ENCODE measurements around the gene TUBA8. TPM values are rescaled to one million over a fixed set of nuclear protein-coding genes. Genes with fewer than 3 reads are reported as not detected.
"Not testable (repeated sequence)": the region's sequence is repeated elsewhere in the genome, so short reads cannot be mapped to it uniquely, and the experiment has no call there.

Gene TUBA8
- 1 to 10 TPM; 2.8 to 4.1 (median 2.9) TPM for polyA plus RNA-seq (ENCODE audit: insufficient read length in 3 of 3)
- long read RNA-seq, donor 1, partial matches to known transcripts = 0 of 1 reads
- long read RNA-seq, donor 1, other reads (novel, unspliced or antisense) = 0 of 1 reads
- long read RNA-seq, donor 2, partial matches to known transcripts = 0 of 1 reads
- long read RNA-seq, donor 2, other reads (novel, unspliced or antisense) = 0 of 1 reads
- long read RNA-seq, donor 3 = 0 reads
- long read RNA-seq, donor 4 = 0 reads
- long read RNA-seq, donor 5, partial matches to known transcripts = 0 of 1 reads
- long read RNA-seq, donor 5, other reads (novel, unspliced or antisense) = 0 of 1 reads
- long read RNA-seq, donor 6 = 0 reads
- long read RNA-seq, donor 7, partial matches to known transcripts = 0 of 2 reads
- long read RNA-seq, donor 7, other reads (novel, unspliced or antisense) = 0 of 2 reads
- long read RNA-seq, donor 8, partial matches to known transcripts = 0 of 1 reads
- long read RNA-seq, donor 8, other reads (novel, unspliced or antisense) = 0 of 1 reads
- long read RNA-seq, donor 9, partial matches to known transcripts = 0 of 1 reads
- long read RNA-seq, donor 9, other reads (novel, unspliced or antisense) = 0 of 1 reads
- long read RNA-seq, donor 10 = 0 reads
- long read RNA-seq, donor 11, partial matches to known transcripts = 0 of 1 reads
- long read RNA-seq, donor 11, other reads (novel, unspliced or antisense) = 0 of 1 reads
- long read RNA-seq, donor 12, partial matches to known transcripts = 0 of 2 reads
- long read RNA-seq, donor 12, other reads (novel, unspliced or antisense) = 0 of 2 reads
- long read RNA-seq, donor 13, partial matches to known transcripts = 0 of 1 reads
- long read RNA-seq, donor 13, other reads (novel, unspliced or antisense) = 0 of 1 reads
- long read RNA-seq, donor 14, partial matches to known transcripts = 0 of 1 reads
- long read RNA-seq, donor 14, other reads (novel, unspliced or antisense) = 0 of 1 reads
- long read RNA-seq, donor 15 = 0 reads
- long read RNA-seq, donor 16, partial matches to known transcripts = 0 of 3 reads
- long read RNA-seq, donor 16, other reads (novel, unspliced or antisense) = 0 of 3 reads

DNA sequence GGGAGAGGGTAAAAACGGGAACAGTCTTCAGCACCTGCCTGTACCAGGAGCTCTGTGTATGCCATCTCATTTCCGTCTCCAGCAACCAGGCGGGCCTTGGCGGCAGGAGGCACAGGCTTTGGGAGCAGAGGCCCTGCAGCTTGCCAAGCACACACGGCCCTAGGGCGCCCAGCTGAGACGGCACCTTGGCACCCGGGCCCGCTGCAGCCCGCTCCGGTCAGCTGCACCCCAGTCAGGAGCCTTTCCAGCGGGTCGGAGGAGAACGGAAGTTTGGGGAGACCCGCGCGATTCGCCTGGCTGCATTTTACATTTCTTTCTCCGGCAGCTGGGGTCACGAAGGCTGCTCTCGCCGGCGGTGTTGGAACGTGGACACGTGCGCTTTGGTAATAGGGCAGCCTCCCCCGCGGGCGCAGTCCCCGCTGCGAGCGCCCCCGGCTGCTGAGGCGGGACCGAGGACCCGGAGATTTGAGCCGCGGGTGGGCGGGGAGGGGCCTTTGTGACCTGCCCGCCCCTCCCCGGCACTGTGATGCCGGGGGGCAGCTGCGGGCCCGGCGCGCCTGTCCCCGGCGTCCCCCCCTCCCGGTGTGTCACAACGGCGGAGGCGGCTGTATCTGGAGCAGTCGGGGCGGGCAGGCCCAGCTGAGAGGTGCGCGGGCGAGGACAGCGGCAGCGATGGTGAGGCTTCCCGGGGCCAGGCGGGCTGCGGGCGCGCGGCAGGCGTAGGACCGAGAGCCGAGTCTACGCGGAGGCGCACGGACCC is at the start of gene TUBA8:
Gene TUBA8, plus strand, starts transcription at position 616 of the 760 bp plus-strand sequence. Its CDS starts 57 bp downstream, at position 673.
- DNase-seq (ENCODE audit: extremely low read depth in 1 of 11, low read depth in 9 of 11, low spot score in 4 of 11) = peak in 9 of 11 donors; percentile 29 to 58 (median 34)

DNA sequence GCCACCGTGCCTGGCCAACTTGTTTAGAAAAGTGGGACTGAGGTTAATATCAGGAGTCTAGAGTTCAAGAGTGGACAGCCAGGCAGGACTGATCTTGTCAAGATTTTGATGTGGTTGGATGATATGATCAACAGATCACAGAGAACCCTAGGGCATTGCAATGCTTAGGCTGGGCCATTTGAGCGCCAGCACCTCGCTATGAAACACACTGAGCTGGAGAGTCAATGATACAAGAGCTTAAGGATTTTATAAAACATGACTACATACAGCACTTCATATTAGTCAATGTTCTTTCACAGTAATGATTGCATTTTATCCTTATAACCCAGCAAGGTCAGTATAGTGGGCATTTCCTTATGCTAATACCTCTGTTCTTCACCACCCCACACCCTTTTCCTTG is 48.2 kb upstream of the TUBA8 start:
- DNase-seq (ENCODE audit: extremely low read depth in 1 of 11, low read depth in 9 of 11, low spot score in 4 of 11) = no peak

DNA sequence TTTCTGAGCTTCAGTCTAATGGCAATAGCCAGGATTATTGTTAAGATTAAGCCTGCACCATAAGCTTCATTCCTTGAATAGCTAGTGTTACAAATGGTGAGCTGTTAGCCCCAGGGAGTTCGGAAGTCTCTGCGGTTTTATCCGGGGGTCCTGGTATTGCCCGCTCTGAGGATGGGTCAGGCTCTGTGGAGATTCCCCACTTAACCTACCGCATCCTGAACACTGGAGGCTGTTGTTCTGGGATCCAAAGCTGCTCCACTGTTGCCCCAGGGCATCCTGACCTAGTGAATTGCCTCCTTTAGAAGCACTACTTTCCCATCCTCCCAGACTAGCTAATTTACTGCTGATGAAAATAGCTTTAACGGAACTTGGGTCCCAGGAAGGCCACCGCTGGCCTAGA is 47.3 kb upstream of the TUBA8 start:
- DNase-seq (ENCODE audit: extremely low read depth in 1 of 11, low read depth in 9 of 11, low spot score in 4 of 11) = no peak

DNA sequence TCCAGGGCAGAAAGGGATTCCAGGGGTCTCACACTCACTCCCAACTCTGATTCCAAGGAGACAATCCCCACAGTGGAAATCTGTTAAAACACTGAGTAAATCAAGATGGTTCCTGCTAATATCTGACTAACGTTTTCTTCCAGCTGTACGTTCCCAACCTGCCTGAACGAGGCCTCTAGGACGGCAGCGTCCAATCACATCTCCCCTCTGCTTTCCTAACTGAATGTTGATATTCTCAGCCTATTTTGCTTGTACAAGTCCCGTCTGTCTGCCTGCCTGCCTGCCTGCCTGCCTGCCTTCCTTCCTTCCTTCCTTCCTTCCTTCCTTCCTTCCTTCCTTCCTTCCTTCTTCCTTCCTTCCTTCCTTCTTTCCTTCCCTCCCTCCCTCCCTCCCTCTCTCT is 46.9 kb upstream of the TUBA8 start:
- not testable (repeated sequence) for DNase-seq (ENCODE audit: extremely low read depth in 1 of 11, low read depth in 9 of 11, low spot score in 4 of 11)

DNA sequence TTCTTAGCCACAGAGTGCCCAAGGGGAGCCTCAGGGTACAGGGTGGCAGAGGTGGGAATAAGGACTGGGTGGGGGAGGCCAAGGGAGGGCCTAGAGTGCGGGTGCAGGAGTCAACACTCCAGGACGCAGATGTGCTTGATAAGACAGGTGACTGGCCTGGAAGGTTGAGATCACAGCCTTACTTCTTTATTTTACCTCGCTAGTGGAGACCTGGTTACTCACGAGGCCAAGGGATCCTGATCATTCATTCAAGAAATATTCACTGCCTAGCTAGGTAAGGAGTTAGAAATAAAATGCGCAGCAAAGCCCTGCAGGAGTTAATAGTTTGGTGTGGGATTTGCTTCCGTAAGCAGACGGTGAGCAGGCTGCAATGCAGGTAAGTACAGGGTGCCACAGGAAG is 46.0 kb upstream of the TUBA8 start:
- no peak for DNase-seq (ENCODE audit: extremely low read depth in 1 of 11, low read depth in 9 of 11, low spot score in 4 of 11)

DNA sequence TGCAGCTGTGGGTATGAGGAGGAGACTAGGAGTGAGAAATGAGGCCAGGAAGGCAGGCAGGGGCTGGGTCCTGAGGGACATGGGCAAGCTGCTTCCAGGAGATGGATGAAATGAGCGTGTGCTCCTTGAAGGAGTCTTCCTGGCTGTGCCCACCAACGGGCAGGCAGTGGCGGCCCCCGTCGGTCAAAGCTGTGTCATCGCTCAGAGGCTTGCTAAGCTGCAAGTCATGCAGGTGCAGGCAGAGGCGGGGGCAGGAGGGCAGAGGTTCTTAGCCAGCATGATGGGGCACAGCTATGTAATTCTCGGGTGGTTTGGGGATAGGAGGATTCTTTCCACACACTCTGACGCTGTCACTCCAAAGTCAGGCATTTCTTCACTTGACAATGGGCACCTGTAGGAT is 45.4 kb upstream of the TUBA8 start:
- no peak for DNase-seq (ENCODE audit: extremely low read depth in 1 of 11, low read depth in 9 of 11, low spot score in 4 of 11)

DNA sequence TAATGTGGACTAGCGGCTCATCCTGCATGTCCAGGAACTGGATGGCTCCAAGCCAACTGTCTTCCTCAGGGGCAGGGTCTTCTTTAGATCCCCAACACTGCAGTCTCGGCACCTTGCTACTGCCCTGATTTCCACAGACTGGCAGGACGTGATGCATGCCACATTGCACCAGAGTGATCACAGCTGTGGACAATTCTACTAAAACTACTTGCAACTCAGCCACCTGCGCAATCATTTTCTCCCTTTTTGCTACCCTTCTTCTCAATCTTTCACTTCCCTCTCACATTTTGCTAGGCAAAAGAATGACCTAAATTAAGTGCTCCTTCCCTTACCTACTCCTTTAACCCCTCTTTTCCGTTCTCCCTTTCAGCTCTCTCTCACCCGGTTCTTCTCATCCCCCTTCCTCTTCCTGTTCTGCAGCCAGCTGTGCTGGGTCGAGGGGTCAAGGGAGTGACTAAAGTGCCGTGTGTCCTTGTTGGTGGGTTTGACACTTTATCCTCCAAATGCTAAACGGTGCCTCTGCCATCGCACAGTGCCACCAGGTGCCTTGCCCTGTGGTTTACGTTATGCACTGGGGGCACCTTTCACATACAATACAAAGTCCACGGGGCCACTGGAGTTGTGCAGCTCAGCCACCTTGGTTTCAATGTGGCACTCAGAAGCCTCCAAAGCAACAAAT is 44.3 kb upstream of the TUBA8 start:
- no peak for DNase-seq (ENCODE audit: extremely low read depth in 1 of 11, low read depth in 9 of 11, low spot score in 4 of 11)

DNA sequence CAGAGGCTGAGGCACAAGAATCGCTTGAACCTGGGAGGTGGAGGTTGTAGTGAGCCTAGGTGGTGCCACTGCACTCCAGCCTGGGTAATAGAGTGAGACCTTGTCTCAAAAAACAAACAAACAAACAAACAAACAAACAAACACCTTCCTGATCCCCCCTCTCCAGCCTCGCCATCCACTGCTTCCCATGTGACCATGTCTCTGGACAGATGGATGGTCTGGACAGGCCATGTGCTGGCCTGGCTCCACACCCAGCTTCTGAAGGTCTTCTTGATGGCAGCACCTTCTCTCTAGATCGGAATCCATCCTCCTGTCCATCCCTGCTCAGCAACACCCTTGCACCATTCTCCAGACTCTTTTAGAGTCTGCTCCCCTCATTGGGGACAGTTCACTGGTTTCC is 43.5 kb upstream of the TUBA8 start:
- no peak for DNase-seq (ENCODE audit: extremely low read depth in 1 of 11, low read depth in 9 of 11, low spot score in 4 of 11)

DNA sequence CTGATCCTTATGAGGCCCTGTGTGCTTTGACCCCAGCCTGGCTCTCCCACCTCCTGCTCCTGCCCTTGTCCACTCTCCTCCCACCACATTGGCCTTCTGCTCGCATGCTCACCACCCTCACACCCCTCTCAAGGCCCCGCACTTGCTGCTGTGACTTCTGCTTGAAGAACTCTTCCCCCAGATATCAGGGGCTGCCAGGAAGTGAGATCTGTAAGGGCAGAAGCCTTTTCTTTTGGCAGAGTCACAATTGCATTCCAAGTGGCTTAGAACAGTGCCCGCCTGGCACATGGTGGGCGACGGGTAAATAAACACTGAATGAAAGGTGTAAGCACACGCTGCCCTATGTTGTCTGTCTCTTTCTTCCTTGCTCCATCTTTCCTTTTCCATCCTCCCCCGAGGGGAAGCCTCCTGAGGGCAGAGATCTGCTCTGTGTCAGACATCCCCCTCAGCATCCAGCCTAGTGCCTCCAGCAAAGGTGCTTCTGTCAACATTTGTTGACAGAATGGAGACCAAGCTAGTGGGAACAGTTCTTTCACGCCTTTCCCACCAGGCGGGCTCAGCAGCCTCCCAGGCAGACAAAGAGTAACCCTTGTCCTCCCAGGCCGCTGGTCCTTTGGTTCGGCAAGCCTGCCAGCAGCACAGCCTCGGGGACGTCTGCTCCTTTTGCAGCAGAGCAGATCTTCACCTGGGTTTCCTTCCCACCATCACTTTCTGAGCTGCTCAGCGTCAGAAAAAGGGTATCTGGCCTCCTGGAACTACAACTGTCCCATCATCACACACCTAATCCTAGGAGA is 42.9 kb upstream of the TUBA8 start:
- DNase-seq (ENCODE audit: extremely low read depth in 1 of 11, low read depth in 9 of 11, low spot score in 4 of 11) = no peak

DNA sequence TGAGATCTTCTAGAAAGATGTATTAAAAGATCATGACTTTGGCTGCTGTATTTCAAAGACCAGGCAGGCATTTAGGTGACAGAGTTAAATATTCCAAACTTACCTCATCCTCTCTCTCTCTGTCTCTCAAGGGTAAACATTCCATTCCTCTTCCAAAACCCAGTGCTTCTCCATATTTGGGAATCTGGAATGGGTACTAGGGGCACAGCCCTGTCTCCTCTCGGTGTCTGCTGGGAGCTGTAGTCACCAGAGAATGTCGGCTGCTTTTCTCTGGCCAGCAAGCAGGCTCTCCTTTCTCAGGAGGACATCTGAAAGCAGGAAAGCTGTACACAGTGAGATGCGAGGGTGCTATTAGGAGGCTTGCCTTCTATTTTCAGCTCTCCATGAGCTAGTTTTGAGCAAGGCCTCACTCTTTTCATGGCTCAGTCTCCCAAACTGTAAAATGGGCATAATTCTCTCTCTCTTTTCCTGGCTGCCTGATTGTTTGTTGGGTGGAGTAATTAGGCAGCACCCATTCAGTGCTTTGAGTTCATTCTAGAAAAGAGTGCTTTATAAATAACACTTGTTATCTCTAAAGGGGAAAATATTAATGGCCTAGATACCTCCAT is 42.1 kb upstream of the TUBA8 start:
- DNase-seq (ENCODE audit: extremely low read depth in 1 of 11, low read depth in 9 of 11, low spot score in 4 of 11) = no peak

DNA sequence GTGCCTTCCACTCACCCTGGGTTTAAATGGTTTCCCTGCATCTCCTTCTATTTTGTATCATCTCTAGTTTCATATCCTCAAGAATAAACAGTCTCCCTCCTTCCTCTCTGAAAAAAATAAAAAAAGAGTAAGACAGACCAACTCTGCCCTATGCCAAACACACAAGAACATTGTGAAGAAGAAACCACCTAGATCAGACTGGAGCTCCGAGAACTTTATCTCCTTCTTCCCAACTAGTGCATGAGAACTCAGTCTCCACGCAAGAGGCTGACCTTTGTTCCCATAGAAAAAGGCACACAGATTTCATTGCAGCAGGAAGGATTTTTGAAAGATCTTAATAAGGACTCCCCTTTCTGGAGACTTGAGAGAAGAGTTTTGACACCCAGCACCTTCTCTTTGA is 41.6 kb upstream of the TUBA8 start:
- no peak for DNase-seq (ENCODE audit: extremely low read depth in 1 of 11, low read depth in 9 of 11, low spot score in 4 of 11)

DNA sequence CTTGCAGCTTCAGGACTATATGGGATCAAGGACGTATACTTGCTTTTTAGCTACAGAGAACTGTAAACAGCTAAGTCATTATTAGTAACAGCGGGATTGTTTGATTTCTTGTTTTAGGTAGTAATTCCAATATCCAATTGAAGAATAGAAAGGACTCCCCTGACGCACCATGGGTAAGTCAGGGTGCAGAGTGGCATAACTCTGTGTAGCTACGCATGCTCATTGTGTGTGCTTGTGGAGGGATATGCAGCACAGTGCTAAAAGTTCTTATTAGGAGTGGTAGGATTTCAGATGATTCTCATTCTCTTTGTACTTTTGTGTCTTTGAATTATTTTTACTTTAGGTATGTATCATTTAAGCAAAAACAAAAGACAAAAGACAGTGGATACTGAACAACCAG is 40.6 kb upstream of the TUBA8 start:
- DNase-seq (ENCODE audit: extremely low read depth in 1 of 11, low read depth in 9 of 11, low spot score in 4 of 11) = no peak

DNA sequence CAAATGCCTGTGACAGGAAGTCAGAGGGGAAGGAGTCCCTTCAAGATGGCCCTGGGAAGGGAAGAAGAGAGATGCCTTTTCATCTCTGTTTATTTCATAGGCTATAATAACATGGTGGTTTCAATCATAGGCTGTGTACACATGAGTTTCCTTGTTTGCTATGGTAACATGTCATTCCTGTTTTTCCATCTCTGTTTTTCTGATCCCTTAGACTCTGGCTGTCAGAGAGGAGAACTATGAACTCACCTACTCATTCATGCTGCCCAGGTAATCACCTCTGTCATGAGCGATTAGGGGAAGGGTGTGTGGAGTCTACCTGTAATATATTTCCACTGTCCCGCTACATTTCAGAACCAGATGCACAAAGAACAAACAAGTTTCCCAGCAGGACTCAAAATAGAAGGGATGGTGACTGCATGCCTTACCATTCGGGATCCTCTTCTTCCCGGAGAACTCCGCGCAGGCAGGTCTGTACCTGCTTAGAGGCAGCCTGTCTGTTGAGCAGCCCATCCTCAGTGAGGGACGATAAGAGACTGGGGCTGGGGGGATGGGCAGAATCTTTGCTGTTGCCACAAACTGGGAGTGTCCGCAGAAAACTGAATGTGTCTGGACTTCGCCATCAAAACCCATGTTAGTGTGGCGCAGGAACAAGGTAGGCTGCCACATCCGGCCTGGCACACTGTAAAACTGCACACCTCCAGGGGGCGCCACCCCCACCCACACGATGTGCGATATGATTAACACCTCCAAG is 39.9 kb upstream of the TUBA8 start:
- DNase-seq (ENCODE audit: extremely low read depth in 1 of 11, low read depth in 9 of 11, low spot score in 4 of 11) = no peak

DNA sequence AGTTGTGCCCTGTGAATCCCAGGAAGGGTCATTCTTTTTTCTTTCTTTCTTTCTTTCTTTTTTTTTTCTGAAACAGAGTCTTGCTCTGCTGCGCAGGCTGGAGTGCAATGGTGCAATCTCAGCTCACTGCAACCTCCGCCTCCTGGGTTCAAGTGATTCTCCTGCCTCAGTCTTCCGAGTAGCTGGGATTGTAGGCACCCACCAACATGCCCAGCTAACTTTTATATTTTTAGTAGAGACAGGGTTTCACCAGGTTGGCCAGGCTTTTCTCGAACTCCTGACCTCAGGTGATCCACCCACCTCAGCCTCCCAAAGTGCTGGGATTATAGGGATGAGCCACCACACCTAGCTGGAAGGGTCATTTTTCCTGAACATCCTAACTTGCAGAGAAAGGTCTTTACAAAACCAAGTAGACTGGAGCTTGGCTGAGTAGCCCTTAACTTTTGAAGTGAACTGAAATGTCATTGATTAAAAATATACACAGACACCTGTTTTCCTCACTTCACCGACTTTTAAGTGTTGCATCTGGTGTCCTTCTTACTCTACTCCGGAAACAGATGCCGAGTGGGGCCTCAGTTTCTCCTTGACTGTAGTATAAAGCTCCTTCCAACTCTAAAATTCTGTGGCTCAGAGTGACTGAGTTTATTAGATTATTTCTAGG is 39.2 kb upstream of the TUBA8 start:
- DNase-seq (ENCODE audit: extremely low read depth in 1 of 11, low read depth in 9 of 11, low spot score in 4 of 11) = not testable (repeated sequence)

DNA sequence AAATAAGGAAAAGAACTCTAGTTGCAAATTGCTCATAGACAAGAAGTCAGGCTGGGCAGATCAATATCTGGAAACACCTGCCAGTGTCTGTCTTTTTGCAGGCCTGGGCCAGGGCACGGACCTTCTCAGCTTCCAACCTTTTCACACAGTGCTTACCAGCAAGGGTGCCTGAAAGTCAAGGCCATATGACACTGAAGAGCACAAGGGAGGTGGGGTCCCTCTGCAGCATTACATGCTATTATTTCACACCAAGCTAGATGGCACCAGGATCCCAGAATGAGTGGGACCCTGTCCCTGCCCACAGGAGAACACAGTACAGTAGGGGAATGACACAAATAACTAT is 38.7 kb upstream of the TUBA8 start:
- no peak for DNase-seq (ENCODE audit: extremely low read depth in 1 of 11, low read depth in 9 of 11, low spot score in 4 of 11)

DNA sequence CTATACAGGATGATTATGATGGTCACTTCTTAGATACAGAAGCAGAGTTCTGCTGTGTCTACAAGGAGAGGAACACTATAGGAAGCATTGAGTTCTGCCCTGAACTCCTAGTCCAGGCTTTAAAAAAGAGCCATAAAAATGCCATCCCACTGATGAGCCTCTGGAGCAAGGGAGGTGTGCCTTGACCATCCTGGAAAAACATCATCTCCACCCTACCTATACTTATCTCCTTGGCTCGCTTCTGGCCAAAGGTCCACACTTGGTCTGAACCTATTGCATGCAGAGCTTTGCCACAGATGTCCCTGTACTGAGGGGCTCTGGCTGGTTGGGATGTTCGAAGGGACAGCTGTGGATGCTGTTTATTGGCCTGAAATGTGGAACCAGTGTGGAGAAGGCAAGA is 37.1 kb upstream of the TUBA8 start:
- no peak for DNase-seq (ENCODE audit: extremely low read depth in 1 of 11, low read depth in 9 of 11, low spot score in 4 of 11)
